Measurements from ENCODE around the gene PROCA1.

GRCh38 chr17:28744104-28744971, 32.6 kb upstream of the PROCA1 start:
- TF ChIP-seq TAF1 (IDR thresholded peaks at IDR 0.05; ENCODE audit: low read depth, low read length) (no peak), POLR2A (IDR thresholded peaks at IDR 0.05; ENCODE audit: low read depth, low read length) (no peak; the same call in 1 of the 2 replicates), POLR2AphosphoS5 (IDR thresholded peaks at IDR 0.05; ENCODE audit: low read depth, low read length) (no peak), SPI1 (IDR thresholded peaks at IDR 0.05; ENCODE audit: low read depth, low read length) (no peak), PAX5 (IDR thresholded peaks at IDR 0.05; ENCODE audit: insufficient read depth, low read length, severe bottlenecking) (no peak)
